ENCODE results near the gene CTDSP1. TPM values are rescaled to one million over a fixed set of nuclear protein-coding genes. Genes with fewer than 3 reads are reported as not detected.
A peak's percentile ranks its signal among the peaks of the same experiment; 100 is the strongest.

CTDSP1 gene
- polyA plus RNA-seq, 2 of the 4 experiments (the other 2 are of a cell fraction): 39.5 to 50.3 TPM

DNA sequence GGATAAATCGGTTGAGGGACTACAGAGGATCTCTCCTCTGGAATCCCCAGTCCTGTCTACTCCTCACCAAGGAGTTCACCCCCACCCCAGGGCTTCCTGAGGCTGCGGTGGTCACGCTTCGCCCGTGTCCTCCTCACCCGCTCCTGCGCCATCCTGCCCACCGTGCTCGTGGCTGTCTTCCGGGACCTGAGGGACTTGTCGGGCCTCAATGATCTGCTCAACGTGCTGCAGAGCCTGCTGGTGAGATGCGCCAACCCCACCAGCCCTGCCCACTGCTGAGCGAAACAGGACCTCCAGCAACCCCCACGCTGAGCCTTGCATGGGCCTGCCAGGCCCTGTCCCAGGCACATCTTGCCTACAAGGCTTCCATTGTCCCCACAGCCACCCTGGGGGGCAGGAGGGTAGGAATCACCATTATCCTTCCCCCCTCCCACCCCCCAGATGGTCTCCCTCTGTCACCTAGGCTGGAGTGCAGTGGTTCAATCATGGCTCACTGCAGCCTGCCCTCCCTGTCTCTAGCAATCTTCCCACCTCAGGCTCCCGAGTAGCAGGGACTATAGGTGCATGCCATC, 6.7 kb upstream of the CTDSP1 start:
- ChIA-PET POLR2A (no interaction called here), CTCF (interaction anchor here (0.6 to 2.2 kb wide), 9 partner anchors 10 to 461 kb away, joined by 3 to 14 read pairs (median 6); partner anchors contain the start of genes CATIP, SLC11A1 and TMBIM1)
- H3K9me3 ChIP-seq: no peaks in the 10 kb centered on the region
- no peak for TF ChIP-seq TP53 (CRISPR knock-in tag; IDR thresholded peaks at IDR 0.05)
- 86% methylated on average over 16 of the region's 16 CpGs for WGBS (ENCODE audit: missing lambda C conversion rate)
- H3K4me2 ChIP-seq: no peak overlapping the region
- FAIRE-seq: no peak
- no peak for DNase-seq (ENCODE audit: low read depth in 1 of 2, low spot score in 1 of 2)
- H3K4me1 ChIP-seq: peaks cover 19% of the 10 kb centered on the region
- no peak for ATAC-seq
- no peak overlapping the region for H3K27ac ChIP-seq
- H3K4me3 ChIP-seq: no peak overlapping the region

DNA sequence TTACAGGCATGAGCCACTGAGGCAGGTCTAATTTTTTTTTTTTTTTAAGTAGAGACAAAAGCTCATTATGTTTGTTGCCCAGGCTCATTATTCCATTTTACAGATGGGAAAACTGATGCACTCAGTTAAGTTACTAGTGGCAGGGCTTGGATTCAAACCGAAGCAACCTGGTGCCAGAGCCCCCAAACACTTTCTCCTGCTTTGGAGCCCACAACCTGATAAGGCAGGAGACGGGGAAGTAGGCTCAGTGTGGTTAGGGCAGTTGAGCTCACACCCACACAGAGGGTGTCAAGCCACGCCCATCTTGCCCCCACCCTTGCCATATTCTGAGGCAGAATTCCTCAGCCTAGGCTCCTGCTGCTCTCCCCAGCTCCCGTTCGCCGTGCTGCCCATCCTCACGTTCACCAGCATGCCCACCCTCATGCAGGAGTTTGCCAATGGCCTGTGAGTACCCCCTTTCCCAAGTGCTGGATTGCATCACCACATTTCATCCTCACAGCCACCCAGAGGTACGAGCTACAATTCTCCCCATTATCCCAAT, 5.8 kb upstream of the CTDSP1 start:
- H3K9me3 ChIP-seq: no peaks in the 10 kb centered on the region
- no peak for ATAC-seq
- TF ChIP-seq CEBPB (IDR thresholded peaks at IDR 0.05) (peak in 1 of 2 experiments; percentile 23; a peak in 1 of 4 replicates), HOXA7 (CRISPR knock-in tag; IDR thresholded peaks at IDR 0.05) (no peak)
- peaks cover 23% of the 10 kb centered on the region for H3K4me1 ChIP-seq
- POLR2A ChIA-PET: no interaction called here
- no peak overlapping the region for H3K4me3 ChIP-seq
- no peak for DNase-seq (ENCODE audit: low read depth in 1 of 2, low spot score in 1 of 2)
- no peak overlapping the region for H3K4me2 ChIP-seq
- 77% methylated on average over 8 of the region's 8 CpGs for WGBS (ENCODE audit: missing lambda C conversion rate)
- CTCF ChIA-PET: interaction anchor here (0.6 to 4.4 kb wide), 11 partner anchors 10 to 121 kb away, joined by 3 to 24 read pairs (median 6); partner anchors contain the start of genes SLC11A1 and TMBIM1
- no peak for FAIRE-seq
- H3K27ac ChIP-seq: 0 out of 6 replicates have a peak overlapping the region, but pooled peaks of 1 of the 2 experiments have one; percentile 98

DNA sequence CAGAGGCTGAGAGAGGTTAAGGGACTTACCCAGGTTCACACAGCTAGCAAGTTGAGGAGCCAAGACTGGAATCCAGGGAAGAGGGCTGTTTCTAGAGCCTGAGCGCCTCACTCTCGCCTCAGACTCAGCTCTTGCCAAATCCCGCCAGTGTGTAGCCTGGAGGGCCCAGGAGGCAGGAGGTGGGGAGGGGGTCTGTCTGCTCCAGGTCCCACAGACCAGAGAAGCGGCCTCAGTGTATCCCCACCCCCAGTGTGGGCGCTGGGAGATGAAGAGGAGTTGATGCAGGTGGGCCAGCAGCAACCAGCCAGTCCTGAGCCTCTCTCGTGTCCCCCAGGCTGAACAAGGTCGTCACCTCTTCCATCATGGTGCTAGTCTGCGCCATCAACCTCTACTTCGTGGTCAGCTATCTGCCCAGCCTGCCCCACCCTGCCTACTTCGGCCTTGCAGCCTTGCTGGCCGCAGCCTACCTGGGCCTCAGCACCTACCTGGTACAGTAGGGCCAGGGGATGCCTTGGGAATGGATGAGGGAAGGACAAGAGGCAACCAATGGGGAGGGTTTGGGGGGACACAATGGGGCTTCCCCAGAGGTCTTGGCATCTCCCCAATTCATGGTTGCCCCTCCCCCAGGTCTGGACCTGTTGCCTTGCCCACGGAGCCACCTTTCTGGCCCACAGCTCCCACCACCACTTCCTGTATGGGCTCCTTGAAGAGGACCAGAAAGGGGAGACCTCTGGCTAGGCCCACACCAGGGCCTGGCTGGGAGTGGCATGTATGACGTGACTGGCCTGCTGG, 5.2 kb upstream of the CTDSP1 start:
- CTCF ChIA-PET: interaction anchor here (0.6 to 4.4 kb wide), 14 partner anchors 10 to 124 kb away, joined by 3 to 24 read pairs (median 4); partner anchors contain the start of genes AAMP, PNKD and TMBIM1
- 89% methylated on average over 11 of the region's 13 CpGs for WGBS (ENCODE audit: missing lambda C conversion rate)
- H3K4me2 ChIP-seq: no peak overlapping the region
- TF ChIP-seq ZSCAN20 (CRISPR knock-in tag; IDR thresholded peaks at IDR 0.05) (no peak), CBX2 (IDR thresholded peaks at IDR 0.05; ENCODE audit: borderline replicate concordance, low read depth) (no peak), TFCP2L1 (CRISPR knock-in tag; IDR thresholded peaks at IDR 0.05) (no peak), HOXB13 (CRISPR knock-in tag; IDR thresholded peaks at IDR 0.05; ENCODE audit: low read depth) (no peak), KDM5A (IDR thresholded peaks at IDR 0.05) (no peak), CEBPB (IDR thresholded peaks at IDR 0.05) (no peak), NPAS2 (CRISPR knock-in tag; IDR thresholded peaks at IDR 0.05; ENCODE audit: borderline replicate concordance) (no peak), ZC3H11A (IDR thresholded peaks at IDR 0.05) (no peak), RNF2 (IDR thresholded peaks at IDR 0.05; ENCODE audit: borderline replicate concordance, low read depth) (no peak), NFE2L2 (conservative IDR thresholded peaks at IDR 0.05; ENCODE audit: low read length) (no peak), MAZ (IDR thresholded peaks at IDR 0.05; ENCODE audit: borderline replicate concordance, low read depth, low read length) (no peak), MAFK (IDR thresholded peaks at IDR 0.05; ENCODE audit: partially characterized antibody) (no peak), HOXB5 (CRISPR knock-in tag; IDR thresholded peaks at IDR 0.05) (no peak)
- TF ChIP-seq, protein P1, sequence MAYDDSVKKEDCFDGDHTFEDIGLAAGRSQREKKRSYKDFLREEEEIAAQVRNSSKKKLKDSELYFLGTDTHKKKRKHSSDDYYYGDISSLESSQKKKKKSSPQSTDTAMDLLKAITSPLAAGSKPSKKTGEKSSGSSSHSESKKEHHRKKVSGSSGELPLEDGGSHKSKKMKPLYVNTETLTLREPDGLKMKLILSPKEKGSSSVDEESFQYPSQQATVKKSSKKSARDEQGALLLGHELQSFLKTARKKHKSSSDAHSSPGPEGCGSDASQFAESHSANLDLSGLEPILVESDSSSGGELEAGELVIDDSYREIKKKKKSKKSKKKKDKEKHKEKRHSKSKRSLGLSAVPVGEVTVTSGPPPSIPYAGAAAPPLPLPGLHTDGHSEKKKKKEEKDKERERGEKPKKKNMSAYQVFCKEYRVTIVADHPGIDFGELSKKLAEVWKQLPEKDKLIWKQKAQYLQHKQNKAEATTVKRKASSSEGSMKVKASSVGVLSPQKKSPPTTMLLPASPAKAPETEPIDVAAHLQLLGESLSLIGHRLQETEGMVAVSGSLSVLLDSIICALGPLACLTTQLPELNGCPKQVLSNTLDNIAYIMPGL (CRISPR knock-in tag; IDR thresholded peaks at IDR 0.05; ENCODE audit: borderline replicate concordance): no peak
- TF ChIP-seq, protein P2, sequence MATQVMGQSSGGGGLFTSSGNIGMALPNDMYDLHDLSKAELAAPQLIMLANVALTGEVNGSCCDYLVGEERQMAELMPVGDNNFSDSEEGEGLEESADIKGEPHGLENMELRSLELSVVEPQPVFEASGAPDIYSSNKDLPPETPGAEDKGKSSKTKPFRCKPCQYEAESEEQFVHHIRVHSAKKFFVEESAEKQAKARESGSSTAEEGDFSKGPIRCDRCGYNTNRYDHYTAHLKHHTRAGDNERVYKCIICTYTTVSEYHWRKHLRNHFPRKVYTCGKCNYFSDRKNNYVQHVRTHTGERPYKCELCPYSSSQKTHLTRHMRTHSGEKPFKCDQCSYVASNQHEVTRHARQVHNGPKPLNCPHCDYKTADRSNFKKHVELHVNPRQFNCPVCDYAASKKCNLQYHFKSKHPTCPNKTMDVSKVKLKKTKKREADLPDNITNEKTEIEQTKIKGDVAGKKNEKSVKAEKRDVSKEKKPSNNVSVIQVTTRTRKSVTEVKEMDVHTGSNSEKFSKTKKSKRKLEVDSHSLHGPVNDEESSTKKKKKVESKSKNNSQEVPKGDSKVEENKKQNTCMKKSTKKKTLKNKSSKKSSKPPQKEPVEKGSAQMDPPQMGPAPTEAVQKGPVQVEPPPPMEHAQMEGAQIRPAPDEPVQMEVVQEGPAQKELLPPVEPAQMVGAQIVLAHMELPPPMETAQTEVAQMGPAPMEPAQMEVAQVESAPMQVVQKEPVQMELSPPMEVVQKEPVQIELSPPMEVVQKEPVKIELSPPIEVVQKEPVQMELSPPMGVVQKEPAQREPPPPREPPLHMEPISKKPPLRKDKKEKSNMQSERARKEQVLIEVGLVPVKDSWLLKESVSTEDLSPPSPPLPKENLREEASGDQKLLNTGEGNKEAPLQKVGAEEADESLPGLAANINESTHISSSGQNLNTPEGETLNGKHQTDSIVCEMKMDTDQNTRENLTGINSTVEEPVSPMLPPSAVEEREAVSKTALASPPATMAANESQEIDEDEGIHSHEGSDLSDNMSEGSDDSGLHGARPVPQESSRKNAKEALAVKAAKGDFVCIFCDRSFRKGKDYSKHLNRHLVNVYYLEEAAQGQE (IDR thresholded peaks at IDR 0.05): no peak
- ATAC-seq (no peak), FAIRE-seq (no peak), DNase-seq (ENCODE audit: low read depth in 1 of 2, low spot score in 1 of 2) (no peak)
- H3K4me3 ChIP-seq: no peak overlapping the region
- peaks cover 27% of the 10 kb centered on the region for H3K4me1 ChIP-seq
- POLR2A ChIA-PET: no interaction called here
- peak overlapping the region in 1 of 2 experiments; percentile 98; a peak in 3 of 6 replicates for H3K27ac ChIP-seq
- no peaks in the 10 kb centered on the region for H3K9me3 ChIP-seq
